Raji (cell line): ENCODE measurements around the gene MED22.

Experiments
- POLR2A ChIP-seq: IDR thresholded peaks from 2 replicates; pipeline ENCODE4 v1.6.1; 2011; ENCODE audit warnings: low read depth, low read length, control low read depth; ENCODE audit not compliant: insufficient read depth

Gene MED22

DNA sequence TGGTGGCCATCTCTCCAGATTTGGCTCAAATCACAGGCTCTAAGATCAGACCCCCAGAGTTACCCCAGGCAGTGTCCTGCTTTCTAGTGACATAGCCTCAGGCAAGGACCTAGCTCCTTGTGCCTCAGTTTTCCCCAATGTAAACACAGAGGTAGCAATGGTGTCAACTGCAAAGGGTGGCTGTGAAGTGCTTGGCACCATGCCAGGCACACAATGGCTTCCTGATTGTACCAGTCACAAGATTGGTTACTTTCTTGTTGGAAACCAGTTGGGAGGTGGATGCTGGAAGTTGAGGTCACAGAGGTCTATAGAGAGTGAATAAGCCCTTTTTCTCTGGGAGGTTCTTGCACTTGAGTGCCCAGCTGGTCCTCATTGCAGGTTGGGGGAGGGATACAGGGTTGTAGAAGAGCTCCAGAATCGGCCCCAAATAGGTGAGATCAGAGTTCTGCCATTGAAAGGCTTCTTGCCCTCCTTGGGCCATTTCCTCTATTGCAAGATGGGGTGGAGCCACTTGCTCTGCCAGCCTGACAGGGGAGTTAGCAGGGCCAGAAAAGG is 30.6 kb upstream of the MED22 start:
- TF ChIP-seq POLR2A: no peak

DNA sequence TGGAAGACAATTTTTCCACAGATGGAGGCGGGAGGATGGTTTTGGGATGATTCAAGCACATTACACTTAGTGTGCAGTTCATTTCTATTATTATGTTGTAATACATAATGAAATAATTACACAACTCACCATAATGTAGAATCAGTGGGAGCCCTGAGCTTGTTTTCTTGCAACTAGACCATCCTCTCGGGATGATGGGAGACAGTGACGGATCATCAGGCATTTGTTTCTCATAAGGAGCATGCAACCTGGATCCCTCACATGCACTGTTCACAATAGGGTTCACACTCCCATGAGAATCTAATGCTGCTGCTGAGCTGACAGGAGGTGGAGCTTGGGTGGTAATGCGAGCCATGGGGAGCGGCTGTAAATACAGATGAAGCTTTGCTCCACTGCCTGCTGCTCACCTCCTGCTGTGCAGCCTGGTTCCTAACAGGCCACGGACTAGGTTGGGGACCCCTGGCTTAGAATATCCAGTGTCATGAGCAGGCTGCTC is 29.8 kb upstream of the MED22 start:
- TF ChIP-seq POLR2A: no peak

DNA sequence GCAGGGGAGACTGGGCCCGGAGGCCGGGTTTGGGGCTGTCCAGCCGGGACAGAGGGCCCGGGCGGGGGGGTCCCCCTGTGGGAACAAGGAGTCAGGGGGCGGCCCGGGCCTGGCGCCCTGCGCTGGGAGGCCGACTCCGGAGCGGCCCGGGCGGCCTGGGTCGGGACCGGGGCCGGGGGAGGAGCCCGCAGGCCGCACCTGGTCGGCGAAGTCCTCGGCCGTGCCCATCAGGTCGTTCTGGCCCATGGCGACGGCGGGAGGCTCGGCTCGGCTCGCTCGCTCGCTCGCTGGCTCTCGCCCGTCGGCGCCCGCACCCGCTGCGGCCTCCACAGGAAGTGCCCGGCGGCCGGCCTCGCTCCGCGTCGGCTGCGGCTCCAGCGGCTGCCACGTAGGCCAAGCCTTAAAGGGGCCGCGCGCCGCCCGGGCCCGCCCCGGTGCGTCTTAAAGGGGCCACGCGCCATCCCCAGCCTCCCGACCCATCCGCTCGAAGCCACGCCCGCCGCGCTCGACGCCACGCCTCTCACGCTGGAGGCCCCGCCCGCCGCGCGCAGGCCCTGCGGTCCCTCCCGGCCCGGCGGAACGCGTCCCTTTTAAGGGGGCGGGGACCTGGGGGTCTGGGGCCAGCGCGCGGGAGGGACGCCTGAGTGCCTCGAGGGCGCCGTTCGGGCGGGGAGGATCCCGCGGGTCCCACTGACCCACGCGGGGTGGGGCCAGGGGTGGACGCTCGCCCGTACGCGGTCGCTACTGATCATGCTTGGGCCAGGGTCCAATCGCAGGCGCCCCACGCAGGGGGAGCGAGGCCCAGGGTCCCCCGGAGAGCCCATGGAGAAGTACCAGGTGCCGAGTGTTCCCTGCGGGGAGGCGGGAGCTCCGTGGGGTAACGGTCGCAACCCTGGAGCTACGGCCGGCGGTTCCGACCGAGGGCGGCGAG is 28.1 kb upstream of the MED22 start, which contains the start of the genes STKLD1 and SURF4:
STKLD1 (plus strand) TSS at position 643 of the 931 bp plus-strand sequence; CDS start at position 751, 108 bp downstream.
SURF4 (minus strand) TSS at position 337 of the 931 bp plus-strand sequence; CDS start at position 246, 91 bp downstream.
- TF ChIP-seq POLR2A: peak; percentile 82

DNA sequence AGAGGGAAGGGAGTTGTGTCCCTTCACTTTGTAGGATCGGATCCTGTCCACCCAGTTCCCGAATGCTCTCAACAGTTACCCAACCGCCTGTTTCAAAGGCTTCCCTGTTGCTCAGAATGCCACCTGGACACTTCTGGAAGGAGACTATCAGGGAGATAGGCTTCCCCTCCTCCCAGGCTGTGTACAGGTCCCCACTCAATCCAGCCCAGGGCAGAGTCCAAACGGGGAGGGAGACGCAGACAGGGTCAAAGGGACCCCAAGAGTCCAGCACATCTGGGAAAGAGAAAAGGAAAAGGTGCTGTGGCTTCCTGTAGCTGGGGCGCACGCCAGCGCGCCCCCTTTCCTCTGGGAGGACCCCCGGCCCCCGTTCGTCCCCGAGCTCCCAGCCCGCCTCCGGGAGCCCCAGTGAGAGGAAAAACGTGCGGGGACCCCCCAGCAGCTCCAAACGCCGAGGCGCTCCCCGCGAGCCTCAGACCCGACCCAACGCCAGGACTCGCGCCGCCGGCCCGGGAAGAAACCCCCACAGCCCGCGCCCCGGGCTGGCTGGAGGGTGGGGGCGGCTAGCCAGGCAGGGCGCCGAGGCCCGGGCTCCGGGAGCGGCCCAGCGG is 27.3 kb upstream of the MED22 start:
- TF ChIP-seq POLR2A: no peak

DNA sequence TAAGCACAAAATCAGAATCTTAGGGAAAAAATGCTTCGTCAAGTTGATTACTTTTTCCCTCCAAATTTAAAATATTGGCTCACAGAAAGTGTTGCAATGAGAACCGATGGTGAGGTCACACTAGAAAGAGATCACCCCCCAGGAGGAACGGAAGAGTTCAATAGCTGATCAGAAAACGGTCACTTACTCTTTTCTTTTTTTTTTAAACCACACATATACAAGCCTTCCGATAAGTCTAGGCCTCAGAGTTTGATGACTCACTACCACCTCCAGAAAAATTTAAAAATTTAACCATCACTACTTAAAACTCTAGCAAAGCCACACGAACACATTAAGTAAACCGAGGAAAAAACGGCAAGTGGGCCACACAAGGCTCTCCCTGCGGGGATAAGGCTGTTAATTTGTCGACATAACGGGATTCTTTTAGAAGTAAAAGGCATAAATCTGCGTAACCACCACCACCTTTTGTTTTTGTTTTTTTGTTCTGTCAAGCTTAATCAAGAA is 26.7 kb upstream of the MED22 start:
- no peak for TF ChIP-seq POLR2A

DNA sequence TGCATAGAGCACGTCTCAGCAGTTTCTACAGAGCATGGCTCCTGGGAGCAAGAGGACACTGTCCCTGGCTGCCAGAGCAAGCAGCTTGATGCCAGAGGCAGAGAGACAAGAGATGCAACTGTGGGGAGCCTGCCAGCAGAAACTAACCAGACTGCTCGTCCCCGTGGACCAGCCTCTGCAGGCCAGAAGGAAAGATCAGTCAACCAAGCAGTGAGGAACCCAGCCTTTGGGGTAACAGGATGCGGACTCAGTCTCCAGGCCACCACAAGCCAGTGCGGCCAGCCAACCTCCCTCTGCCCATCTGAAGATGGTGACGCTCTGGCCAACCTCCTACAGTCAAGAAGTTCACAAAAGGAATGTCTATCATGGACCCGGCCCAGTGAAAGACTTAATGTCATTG is 24.2 kb upstream of the MED22 start:
- TF ChIP-seq POLR2A: no peak

DNA sequence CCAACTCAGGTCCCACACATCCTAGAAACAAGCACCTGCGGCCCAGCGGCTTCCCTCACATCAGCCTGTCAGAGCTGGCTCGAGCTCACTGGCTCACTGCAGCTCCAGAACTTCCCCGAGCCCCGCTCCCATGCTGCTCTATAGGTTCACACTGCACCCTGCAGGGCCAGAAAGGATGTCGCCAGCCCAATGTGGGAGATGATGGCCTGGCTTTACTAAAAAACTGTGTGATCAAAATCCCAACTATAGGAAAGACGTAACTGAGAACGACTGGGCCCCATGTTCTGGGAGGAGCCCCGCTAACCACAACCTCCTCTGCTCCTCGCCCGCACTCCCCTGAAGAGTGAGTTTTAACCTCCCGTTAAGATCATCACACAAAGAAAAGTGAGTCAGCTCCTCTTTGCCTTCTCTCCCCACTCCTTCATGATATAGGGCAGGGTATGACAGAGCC is 23.4 kb upstream of the MED22 start:
- no peak for TF ChIP-seq POLR2A

DNA sequence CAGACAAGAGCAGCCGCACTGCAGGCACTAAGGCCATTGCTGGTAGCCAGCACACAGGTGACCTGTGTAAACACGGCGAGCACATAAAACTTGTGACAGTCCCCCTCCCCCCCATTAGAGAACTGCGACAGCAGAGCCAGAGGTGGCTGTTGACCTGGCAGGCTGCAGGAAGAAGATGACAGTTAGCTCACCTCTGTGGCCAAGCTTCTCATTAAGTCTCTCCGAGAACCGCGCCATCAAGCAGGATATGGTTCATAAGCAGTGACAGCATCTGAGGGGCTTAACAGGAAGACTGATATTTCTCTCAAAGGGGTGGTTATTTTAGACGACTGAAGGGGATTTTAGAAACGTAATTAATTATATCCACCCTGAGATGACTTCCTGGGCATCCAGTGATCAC is 22.8 kb upstream of the MED22 start:
- TF ChIP-seq POLR2A: no peak

DNA sequence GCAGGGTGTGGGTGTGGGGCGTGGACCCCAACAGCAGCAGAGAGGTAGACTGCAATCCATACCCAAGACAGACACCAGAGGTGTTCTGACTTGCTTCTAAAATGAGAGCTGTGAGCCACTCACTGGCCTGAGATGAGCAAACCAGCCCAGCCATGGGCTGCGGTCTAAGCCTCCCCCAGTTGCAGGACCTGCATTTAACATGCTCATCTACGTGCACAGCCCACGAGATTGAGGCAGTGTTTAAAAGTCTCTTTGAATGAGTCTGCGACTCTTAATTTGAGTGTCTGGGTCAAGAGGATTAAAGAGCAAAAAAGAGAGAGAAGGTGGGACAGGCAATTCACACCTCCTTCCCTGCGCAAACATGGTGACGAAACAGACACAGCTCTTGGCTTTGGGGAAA is 22.0 kb upstream of the MED22 start:
- TF ChIP-seq POLR2A: no peak

DNA sequence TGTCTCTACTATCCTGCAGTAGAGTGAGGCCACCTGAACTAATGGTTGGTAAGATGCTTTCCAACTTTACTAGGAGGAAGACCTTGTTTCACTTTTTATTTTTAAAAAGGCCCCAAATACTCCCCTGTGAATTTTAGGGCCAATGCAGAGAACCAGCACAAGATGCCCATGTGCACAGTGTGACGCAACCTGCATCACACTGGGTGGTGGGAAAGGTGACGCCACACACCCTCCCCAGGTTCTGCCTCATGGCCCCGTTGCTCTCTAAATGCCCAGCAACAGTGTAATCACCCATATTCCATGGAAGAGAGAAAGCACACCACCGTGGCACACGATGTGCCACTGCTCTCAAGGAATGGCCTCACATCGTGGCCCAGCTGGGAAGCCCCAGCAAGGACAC is 21.5 kb upstream of the MED22 start:
- no peak for TF ChIP-seq POLR2A

DNA sequence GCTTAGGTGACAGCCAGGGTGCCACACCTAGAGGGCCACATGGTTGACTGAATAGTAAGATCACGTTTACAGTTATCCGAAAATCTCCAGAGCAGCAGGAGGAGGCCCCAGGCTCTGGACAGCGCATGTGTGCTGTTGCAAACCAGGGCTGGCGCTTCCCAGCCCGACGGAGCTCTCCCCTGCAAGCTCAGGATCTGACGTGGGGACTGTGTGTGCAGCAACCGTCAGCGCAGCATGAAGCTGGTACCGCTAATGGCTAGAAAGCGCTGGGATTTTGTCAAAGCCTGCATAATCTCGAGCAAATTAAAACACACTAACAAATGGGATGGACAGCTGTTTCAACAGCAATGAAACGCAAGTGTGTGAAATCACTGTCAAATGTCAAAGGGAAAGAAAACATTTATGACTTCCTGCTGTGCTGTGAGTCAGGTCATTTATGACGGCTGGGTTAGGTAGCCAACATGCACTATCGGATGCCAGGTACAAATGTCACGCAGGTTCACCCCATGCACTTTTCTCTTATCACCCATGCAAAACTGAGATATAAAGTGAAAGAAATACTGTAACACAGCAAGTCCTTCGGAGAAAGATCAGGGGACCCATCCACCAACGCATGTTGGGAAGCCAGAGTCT is 20.4 kb upstream of the MED22 start:
- no peak for TF ChIP-seq POLR2A

DNA sequence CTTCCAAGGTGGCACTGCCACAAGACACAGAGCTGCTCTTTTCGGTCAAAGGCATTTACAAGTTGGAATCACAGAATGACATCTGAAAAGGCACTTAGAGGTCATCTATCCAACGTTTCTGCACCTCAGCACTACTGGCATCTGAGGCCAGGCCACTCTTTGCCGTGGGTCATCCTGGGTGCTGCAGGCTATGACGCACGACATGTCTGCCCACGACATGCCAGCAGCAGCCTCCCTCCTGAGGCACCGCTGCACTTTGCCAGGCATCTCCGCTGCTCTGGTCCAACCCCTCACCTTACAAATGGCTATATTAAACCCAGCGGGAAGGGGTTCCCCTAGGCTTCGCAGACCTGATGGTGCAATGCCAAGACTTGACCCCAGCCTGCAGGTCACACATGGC is 19.8 kb upstream of the MED22 start:
- TF ChIP-seq POLR2A: no peak

DNA sequence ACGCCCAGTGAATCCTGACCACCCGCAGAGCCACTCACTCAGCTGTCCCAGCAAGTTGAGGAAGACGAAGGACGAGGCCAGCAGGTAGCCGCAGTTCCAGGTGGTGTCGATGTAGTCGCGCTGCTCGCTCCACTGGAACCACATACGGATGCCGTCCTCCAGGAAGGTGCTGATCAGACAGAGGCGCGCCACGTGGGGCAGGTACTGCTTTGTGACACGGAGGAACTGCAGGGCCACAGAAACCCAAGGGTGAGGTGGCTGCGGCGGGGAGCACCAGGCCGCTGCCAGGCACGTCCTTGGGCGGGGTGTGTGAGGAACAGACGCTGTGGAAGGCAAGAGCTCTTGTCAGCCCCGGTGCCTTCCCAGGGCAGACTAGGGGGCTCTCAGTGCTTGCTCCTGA is 19.3 kb upstream of the MED22 start:
- no peak for TF ChIP-seq POLR2A

DNA sequence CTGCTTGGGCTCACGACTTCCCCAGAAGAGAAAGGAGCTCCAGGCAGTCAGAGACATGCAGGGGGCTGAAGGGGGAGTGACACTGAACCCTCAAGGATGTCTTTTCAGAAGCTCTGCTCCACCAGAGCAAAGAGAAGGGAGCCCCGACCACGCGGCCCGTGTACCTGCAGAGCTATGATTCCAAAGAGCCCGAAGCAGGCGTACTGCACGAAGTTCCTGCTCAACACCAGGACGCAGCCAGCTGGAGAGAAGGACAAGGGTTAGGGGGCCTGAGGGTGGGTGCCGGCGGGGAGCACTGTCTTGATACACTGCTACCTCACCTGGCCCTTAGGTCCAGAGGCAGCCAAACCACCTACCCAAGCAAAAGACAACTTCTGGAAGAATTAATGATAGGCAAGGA is 18.5 kb upstream of the MED22 start:
- TF ChIP-seq POLR2A: no peak
